Left ventricle myocardium inferior (tissue), 1 donor: ENCODE measurements around the gene RHOH. TPM values are rescaled to one million over a fixed set of nuclear protein-coding genes. Genes with fewer than 3 reads are reported as not detected.

Experiments used
- DNase-seq: peaks from one replicate; pipeline ENCODE4 v3.0.0-alpha.2; 2020
- H3K27ac ChIP-seq: fragments of 200-600 bp; replicated peaks from 2 replicates; pipeline ENCODE4 v1.8.0; 2021
- H3K27me3 ChIP-seq: fragments of 200-600 bp; 2 replicates; pipeline ENCODE4 v1.8.0; 2021; ENCODE audit warnings: low read depth
- H3K36me3 ChIP-seq: fragments of 200-600 bp; 2 replicates; pipeline ENCODE4 v1.8.0; 2021
- H3K4me1 ChIP-seq: fragments of 200-600 bp; 2 replicates; pipeline ENCODE4 v1.8.0; 2021
- H3K4me3 ChIP-seq: fragments of 200-600 bp; 2 replicates; pipeline ENCODE4 v1.8.0; 2021; ENCODE audit warnings: mild to moderate bottlenecking, moderate library complexity
- H3K9me3 ChIP-seq: fragments of 200-600 bp; replicated peaks from 2 replicates; pipeline ENCODE4 v1.8.0; 2021
- intact Hi-C: fragments of 100-400 bp; cut with micrococcal nuclease; formaldehyde crosslinking; loops from one replicate; pipeline ENCODE4 v1.11.0; 2022
- total RNA-seq: library from RNA; stranded (reverse); fragmentation: NEBNext Ultra II Directional; extraction: Animal tissue kit (Norgen Biotek cat#: 25700); gene quantifications from one replicate; pipeline ENCODE4 v1.2.1, GENCODE V29; 2021
- TF ChIP-seq, protein P1 (sequence below): fragments of 200-600 bp; IDR thresholded peaks from 2 replicates; pipeline ENCODE4 v1.8.0; 2021; ENCODE audit warnings: antibody characterized with exemption, mild to moderate bottlenecking, borderline replicate concordance
- donor health status: DM: no; HTN: yes; CAD: no; lungs with severe emphysema.

Gene RHOH
- total RNA-seq, 1 donor from 2014 or later, result 0.41 TPM

DNA sequence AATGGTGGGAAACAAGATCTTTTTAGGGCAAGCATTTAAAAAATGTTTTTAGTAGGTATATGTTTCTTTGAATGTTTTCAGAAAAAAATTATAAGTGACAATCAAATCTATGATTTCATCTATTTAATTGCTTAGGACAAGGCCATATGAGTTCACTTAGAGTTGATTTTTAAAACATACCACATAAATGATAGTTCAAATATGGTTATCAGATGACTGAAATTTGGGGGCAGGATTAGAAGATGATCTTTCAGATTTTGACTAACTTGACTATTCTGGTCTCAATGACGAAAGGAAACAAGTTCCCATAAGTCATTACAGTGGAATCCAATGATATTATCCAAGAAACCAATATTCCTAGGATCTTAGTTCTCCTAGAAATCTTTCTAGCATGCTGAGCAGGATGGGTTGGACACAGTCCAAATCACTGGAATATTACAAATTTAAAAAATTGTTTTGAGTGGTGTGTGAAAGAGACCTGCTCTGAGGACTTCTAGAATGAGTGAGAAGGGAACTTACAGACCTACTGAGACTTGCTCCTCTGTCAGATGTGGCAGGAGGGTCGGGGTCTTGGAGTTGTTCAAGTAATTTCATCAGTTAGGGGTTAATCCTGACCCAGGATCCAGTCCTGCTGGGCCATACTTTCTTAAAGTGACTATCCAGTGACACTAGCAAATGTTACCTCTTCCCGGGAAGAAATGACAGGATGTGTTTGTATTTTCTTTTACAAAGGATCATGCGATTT lies 20.0 kb downstream of the RHOH start:
- intact Hi-C loops, result no loop called here
- no peaks in the 10 kb centered on the region for H3K9me3 ChIP-seq

DNA sequence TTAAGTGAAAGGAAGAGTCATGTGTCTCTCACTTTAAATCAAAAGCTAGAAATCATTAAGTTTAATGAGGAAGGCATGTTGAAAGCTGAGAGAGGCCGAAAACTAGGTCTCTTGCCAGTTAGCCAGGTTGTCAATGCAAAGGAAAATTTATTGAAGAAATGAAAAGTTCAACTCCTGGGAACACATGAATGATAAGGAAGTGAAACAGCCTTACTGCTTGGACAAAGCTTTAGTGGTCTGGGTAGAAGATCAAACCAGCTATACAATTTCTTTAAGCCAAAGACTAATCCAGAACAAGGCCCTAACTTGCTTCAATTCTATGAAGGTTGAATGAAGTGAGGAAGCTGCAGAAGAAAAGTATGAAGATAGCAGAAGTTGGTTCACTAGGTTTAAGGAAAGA lies 24.9 kb downstream of the RHOH start:
- Histone ChIP-seq H3K27ac (no peak overlapping the region), H3K27me3 (no peaks in the 10 kb centered on the region), H3K9me3 (peaks cover 12% of the 10 kb centered on the region), H3K4me3 (no peak overlapping the region), H3K4me1 (no peaks in the 10 kb centered on the region), H3K36me3 (no peaks in the 10 kb centered on the region)
- no peak for DNase-seq
- TF ChIP-seq, protein P1, sequence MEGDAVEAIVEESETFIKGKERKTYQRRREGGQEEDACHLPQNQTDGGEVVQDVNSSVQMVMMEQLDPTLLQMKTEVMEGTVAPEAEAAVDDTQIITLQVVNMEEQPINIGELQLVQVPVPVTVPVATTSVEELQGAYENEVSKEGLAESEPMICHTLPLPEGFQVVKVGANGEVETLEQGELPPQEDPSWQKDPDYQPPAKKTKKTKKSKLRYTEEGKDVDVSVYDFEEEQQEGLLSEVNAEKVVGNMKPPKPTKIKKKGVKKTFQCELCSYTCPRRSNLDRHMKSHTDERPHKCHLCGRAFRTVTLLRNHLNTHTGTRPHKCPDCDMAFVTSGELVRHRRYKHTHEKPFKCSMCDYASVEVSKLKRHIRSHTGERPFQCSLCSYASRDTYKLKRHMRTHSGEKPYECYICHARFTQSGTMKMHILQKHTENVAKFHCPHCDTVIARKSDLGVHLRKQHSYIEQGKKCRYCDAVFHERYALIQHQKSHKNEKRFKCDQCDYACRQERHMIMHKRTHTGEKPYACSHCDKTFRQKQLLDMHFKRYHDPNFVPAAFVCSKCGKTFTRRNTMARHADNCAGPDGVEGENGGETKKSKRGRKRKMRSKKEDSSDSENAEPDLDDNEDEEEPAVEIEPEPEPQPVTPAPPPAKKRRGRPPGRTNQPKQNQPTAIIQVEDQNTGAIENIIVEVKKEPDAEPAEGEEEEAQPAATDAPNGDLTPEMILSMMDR, result no peak
- intact Hi-C loops, result no loop called here

More for the DNA sequence above, 20.0 kb downstream of the RHOH start:
- H3K27ac ChIP-seq, result no peak overlapping the region
- H3K27me3 ChIP-seq, result no peaks in the 10 kb centered on the region
- H3K36me3 ChIP-seq, result no peaks in the 10 kb centered on the region
- DNase-seq, result no peak
- H3K4me1 ChIP-seq, result no peaks in the 10 kb centered on the region
- H3K4me3 ChIP-seq, result no peak overlapping the region
- TF ChIP-seq, protein P1, result no peak

DNA sequence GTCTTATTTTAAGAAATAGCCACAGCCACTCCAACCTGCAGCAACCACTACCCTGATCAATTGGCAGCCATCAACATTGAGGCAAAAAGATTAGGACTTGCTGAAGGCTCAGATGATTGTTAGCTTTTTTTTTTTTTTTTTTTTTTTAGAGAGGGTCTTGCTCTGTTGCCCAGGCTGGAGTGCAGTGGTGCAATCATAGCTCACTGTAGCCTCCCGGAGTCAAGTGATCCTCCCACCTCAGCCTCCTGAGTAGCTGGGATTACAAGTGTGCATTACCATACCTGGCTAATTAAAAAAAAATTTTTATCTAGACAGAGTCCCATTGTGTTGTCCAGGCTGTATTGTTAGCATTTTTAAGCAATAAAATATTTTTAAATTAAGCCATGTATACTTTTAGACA lies 26.5 kb downstream of the RHOH start:
- no peaks in the 10 kb centered on the region for H3K4me1 ChIP-seq
- no peaks in the 10 kb centered on the region for H3K27me3 ChIP-seq
- no peak for DNase-seq
- no peaks in the 10 kb centered on the region for H3K36me3 ChIP-seq
- intact Hi-C loops, result no loop called here
- H3K9me3 ChIP-seq, result peaks cover 12% of the 10 kb centered on the region
- no peak overlapping the region for H3K27ac ChIP-seq
- TF ChIP-seq, protein P1, result no peak
- no peak overlapping the region for H3K4me3 ChIP-seq

DNA sequence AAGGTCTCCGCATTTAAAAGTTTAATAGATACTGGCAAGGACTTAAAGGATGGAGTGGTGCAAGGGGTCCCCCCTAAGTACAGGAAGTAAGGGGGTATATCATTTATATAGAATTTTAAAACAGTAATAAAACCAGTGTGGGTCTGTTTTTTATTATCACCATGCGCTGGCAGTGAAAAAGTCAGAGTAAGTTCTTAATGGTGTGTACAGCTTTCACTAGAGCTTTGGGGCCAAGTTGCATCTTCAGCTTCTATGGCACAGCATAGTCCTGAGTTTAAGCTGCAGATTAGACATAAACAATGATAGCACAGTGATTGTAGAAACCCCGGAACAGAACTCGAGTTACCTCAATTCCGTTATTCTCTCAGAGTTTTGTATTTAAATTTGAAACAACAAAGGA lies 27.6 kb downstream of the RHOH start:
- intact Hi-C loops, result no loop called here
- Histone ChIP-seq H3K9me3 (peaks cover 12% of the 10 kb centered on the region), H3K36me3 (no peaks in the 10 kb centered on the region), H3K4me3 (no peak overlapping the region), H3K27ac (no peak overlapping the region), H3K4me1 (no peaks in the 10 kb centered on the region), H3K27me3 (no peaks in the 10 kb centered on the region)
- no peak for DNase-seq
- TF ChIP-seq, protein P1, result no peak

DNA sequence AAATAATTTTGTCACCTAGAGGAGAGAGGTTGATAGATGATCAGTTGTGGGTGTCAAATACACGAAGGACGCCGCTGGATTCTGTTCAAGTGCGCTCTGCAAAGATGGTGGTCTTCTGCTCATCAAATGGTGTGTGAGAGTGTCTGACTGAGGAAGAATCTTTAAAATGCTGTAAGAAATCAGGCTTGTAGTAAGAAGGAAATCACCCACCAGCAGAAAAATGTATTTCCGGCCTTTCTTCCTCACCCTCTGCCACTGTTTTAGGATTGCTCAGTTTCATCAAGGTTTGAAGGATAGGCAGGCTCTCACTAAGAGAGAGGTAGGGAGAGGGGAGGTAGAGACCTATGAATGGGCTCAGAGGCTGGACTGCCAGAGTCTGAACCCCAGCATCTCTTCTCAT lies 28.7 kb downstream of the RHOH start:
- H3K27me3 ChIP-seq, result no peaks in the 10 kb centered on the region
- TF ChIP-seq, protein P1, result no peak
- H3K36me3 ChIP-seq, result no peaks in the 10 kb centered on the region
- intact Hi-C loops, result no loop called here
- H3K27ac ChIP-seq, result no peak overlapping the region
- no peak overlapping the region for H3K4me3 ChIP-seq
- no peaks in the 10 kb centered on the region for H3K4me1 ChIP-seq
- H3K9me3 ChIP-seq, result peaks cover 12% of the 10 kb centered on the region
- no peak for DNase-seq
